Astrocyte (in vitro differentiated cells and primary cell): ENCODE results near the gene APBB1IP.

Experiments used
- EZH2 ChIP-seq: IDR thresholded peaks from 2 replicates; pipeline ENCODE4 v1.6.1; 2012; ENCODE audit warnings: mild to moderate bottlenecking, low read length, inconsistent platforms; ENCODE audit not compliant: insufficient read depth
- TF ChIP-seq, protein P1 (sequence below): IDR thresholded peaks from 2 replicates; pipeline ENCODE4 v1.5.1; 2011; ENCODE audit warnings: low read depth, mild to moderate bottlenecking, inconsistent platforms, low read length, moderate library complexity; ENCODE audit not compliant: insufficient read depth

- TF ChIP-seq EZH2, result no peak
- TF ChIP-seq, protein P1, sequence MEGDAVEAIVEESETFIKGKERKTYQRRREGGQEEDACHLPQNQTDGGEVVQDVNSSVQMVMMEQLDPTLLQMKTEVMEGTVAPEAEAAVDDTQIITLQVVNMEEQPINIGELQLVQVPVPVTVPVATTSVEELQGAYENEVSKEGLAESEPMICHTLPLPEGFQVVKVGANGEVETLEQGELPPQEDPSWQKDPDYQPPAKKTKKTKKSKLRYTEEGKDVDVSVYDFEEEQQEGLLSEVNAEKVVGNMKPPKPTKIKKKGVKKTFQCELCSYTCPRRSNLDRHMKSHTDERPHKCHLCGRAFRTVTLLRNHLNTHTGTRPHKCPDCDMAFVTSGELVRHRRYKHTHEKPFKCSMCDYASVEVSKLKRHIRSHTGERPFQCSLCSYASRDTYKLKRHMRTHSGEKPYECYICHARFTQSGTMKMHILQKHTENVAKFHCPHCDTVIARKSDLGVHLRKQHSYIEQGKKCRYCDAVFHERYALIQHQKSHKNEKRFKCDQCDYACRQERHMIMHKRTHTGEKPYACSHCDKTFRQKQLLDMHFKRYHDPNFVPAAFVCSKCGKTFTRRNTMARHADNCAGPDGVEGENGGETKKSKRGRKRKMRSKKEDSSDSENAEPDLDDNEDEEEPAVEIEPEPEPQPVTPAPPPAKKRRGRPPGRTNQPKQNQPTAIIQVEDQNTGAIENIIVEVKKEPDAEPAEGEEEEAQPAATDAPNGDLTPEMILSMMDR, result no peak
Observed at GRCh38 chr10:26525586-26525985, 87.4 kb downstream of the APBB1IP start.
